Measurements from ENCODE around the gene BLTP1.

Gene BLTP1

GRCh38 chr4:122172266-122172665 lies 20.1 kb downstream of the BLTP1 start:
- no peak overlapping the region for H3K4me2 ChIP-seq
- no peak overlapping the region for H3K4me3 ChIP-seq (IDR thresholded peaks at IDR 0.05; ENCODE audit: insufficient read depth, low read depth, low read length)
- no peaks in the 10 kb centered on the region for H3K27me3 ChIP-seq (ENCODE audit: insufficient read depth, low read depth)
- TF ChIP-seq CTCF (conservative IDR thresholded peaks at IDR 0.05; ENCODE audit: low read depth, low read length): no peak
- no peaks in the 10 kb centered on the region for H4K20me1 ChIP-seq (ENCODE audit: insufficient read depth)
- H2AFZ ChIP-seq (ENCODE audit: low read depth): no peak overlapping the region
- H3K79me2 ChIP-seq (ENCODE audit: insufficient read depth, low read depth): no peaks in the 10 kb centered on the region
- no peaks in the 10 kb centered on the region for H3K4me1 ChIP-seq (ENCODE audit: low read depth, poor library complexity, severe bottlenecking)
- no peaks in the 10 kb centered on the region for H3K36me3 ChIP-seq (ENCODE audit: insufficient read depth)
- H3K9ac ChIP-seq: no peak overlapping the region
- no peak overlapping the region for H3K27ac ChIP-seq

GRCh38 chr4:122178961-122179360 lies 26.8 kb downstream of the BLTP1 start:
- H3K36me3 ChIP-seq (ENCODE audit: insufficient read depth): no peaks in the 10 kb centered on the region
- H2AFZ ChIP-seq (ENCODE audit: low read depth): no peak overlapping the region
- H4K20me1 ChIP-seq (ENCODE audit: insufficient read depth): no peaks in the 10 kb centered on the region
- TF ChIP-seq CTCF (conservative IDR thresholded peaks at IDR 0.05; ENCODE audit: low read depth, low read length): no peak
- H3K4me1 ChIP-seq (ENCODE audit: low read depth, poor library complexity, severe bottlenecking): no peaks in the 10 kb centered on the region
- no peak overlapping the region for H3K9ac ChIP-seq
- H3K4me2 ChIP-seq: no peak overlapping the region
- no peak overlapping the region for H3K4me3 ChIP-seq (IDR thresholded peaks at IDR 0.05; ENCODE audit: insufficient read depth, low read depth, low read length)
- H3K27ac ChIP-seq: no peak overlapping the region
- no peaks in the 10 kb centered on the region for H3K27me3 ChIP-seq (ENCODE audit: insufficient read depth, low read depth)
- no peaks in the 10 kb centered on the region for H3K79me2 ChIP-seq (ENCODE audit: insufficient read depth, low read depth)

- no peak overlapping the region for H2AFZ ChIP-seq (ENCODE audit: low read depth)
- H3K4me2 ChIP-seq: no peak overlapping the region
- H3K27ac ChIP-seq: no peak overlapping the region
- H3K4me1 ChIP-seq (ENCODE audit: low read depth, poor library complexity, severe bottlenecking): no peaks in the 10 kb centered on the region
- no peak overlapping the region for H3K9ac ChIP-seq
- H3K27me3 ChIP-seq (ENCODE audit: insufficient read depth, low read depth): no peaks in the 10 kb centered on the region
- H3K4me3 ChIP-seq (IDR thresholded peaks at IDR 0.05; ENCODE audit: insufficient read depth, low read depth, low read length): no peak overlapping the region
- no peaks in the 10 kb centered on the region for H3K36me3 ChIP-seq (ENCODE audit: insufficient read depth)
- no peaks in the 10 kb centered on the region for H3K79me2 ChIP-seq (ENCODE audit: insufficient read depth, low read depth)
- no peak for TF ChIP-seq CTCF (conservative IDR thresholded peaks at IDR 0.05; ENCODE audit: low read depth, low read length)
- no peaks in the 10 kb centered on the region for H4K20me1 ChIP-seq (ENCODE audit: insufficient read depth)
These were observed 43.6 kb downstream of the BLTP1 start for GRCh38 chr4:122195718-122196117.

Data from KMS-11 (cell line).